CD4-positive, alpha-beta T cell (primary cell): ENCODE measurements around the gene IL4I1. TPM values are rescaled to one million over a fixed set of nuclear protein-coding genes. Genes with fewer than 3 reads are reported as not detected.
A peak's percentile ranks its signal among the peaks of the same experiment; 100 is the strongest.

ENCODE experiments used
- ATAC-seq: fragments of 200-7000 bp; cut with Tn5 transposase; one replicate; pipeline ENCODE4 v1.10.0; 2022; ENCODE audit warnings: mild to moderate bottlenecking; ENCODE audit not compliant: poor library complexity
- CTCF ChIA-PET: fragments of 350-600 bp; sonication (Branson Sonifier 250); formaldehyde crosslinking; loops from one replicate; lab custom pipeline; 2021; ENCODE audit warnings: antibody characterized with exemption, inconsistent platforms; lab: Charles Lee
- POLR2A ChIA-PET: fragments of 350-600 bp; sonication (Branson Sonifier 250); formaldehyde crosslinking; loops from one replicate; lab custom pipeline; 2021; ENCODE audit warnings: antibody characterized with exemption, inconsistent platforms; lab: Charles Lee
- DNase-seq, 14 experiments: peaks; one replicate each; pipeline ENCODE4 v3.0.0-alpha.2; 2013 to 2020; ENCODE audit warnings: mixed read lengths in 2 of 14
- H3K27ac ChIP-seq, 2 donors: one replicate each; pipeline versions ENCODE4 v1.5.1 to v1.7.0; 2013; ENCODE audit warnings: low read length in 2 of 2, low read depth in 1 of 2, mild to moderate bottlenecking in 1 of 2
- H3K27me3 ChIP-seq, 2 experiments: 1 replicate in 1 of 2; 2 replicates in 1 of 2; pipeline versions ENCODE4 v1.6.1 to v1.7.0; 2013; ENCODE audit warnings: low read length in 2 of 2, control low read depth in 1 of 2, mild to moderate bottlenecking in 1 of 2, moderate library complexity in 1 of 2; ENCODE audit not compliant: insufficient read depth in 2 of 2, control insufficient read depth in 1 of 2
- H3K36me3 ChIP-seq: one replicate; pipeline ENCODE4 v1.6.1; 2013; ENCODE audit warnings: low read length, control low read depth; ENCODE audit not compliant: insufficient read depth
- H3K4me1 ChIP-seq: one replicate; pipeline ENCODE4 v1.6.1; 2013; ENCODE audit warnings: low read length, control low read depth; ENCODE audit not compliant: insufficient read depth
- H3K4me3 ChIP-seq: one replicate; pipeline ENCODE4 v1.5.1; 2013; ENCODE audit warnings: mild to moderate bottlenecking, low read length, moderate library complexity
- H3K9me3 ChIP-seq, 2 experiments: 1 replicate in 1 of 2; 2 replicates in 1 of 2; pipeline versions ENCODE4 v1.6.1 to v1.7.0; 2013; ENCODE audit warnings: low read length in 2 of 2, mild to moderate bottlenecking in 2 of 2, control low read depth in 1 of 2, moderate library complexity in 1 of 2; ENCODE audit not compliant: control insufficient read depth in 1 of 2, insufficient read depth in 1 of 2
- H3K27ac Mint-ChIP-seq: one replicate; pipeline ENCODE4 v1.8.0; 2020; ENCODE audit warnings: mixed read lengths
- H3K27me3 Mint-ChIP-seq: one replicate; pipeline ENCODE4 v1.8.0; 2021; ENCODE audit warnings: mixed read lengths
- H3K36me3 Mint-ChIP-seq: one replicate; pipeline ENCODE4 v1.8.0; 2021; ENCODE audit warnings: low read depth, mixed read lengths
- H3K4me1 Mint-ChIP-seq: one replicate; pipeline ENCODE4 v1.8.0; 2021; ENCODE audit warnings: low read depth, mixed read lengths
- H3K4me3 Mint-ChIP-seq: one replicate; pipeline ENCODE4 v1.8.0; 2020; ENCODE audit warnings: mild to moderate bottlenecking, mixed read lengths
- H3K9me3 Mint-ChIP-seq: one replicate; pipeline ENCODE4 v1.8.0; 2020; ENCODE audit warnings: mixed read lengths
- intact Hi-C, 2 experiments: fragments of 100-400 bp; cut with DNase I in 1 of 2; cut with micrococcal nuclease in 1 of 2; formaldehyde crosslinking; loops; one replicate each; pipeline versions ENCODE4 v1.15.1 to v1.9.0; 2023 to 2025; cut with DNase I, micrococcal nuclease
- total RNA-seq, 174 experiments: library from RNA in 2 of 174; stranded (reverse) in 2 of 174; gene quantifications; one replicate each; pipeline ENCODE4 v1.2.3 and lab custom pipeline; 2021 to 2026
- TF ChIP-seq, protein P1 (sequence below): fragments of 200-600 bp; IDR thresholded peaks from one replicate; pipeline ENCODE4 v1.8.0; 2022; ENCODE audit warnings: antibody characterized with exemption, mild to moderate bottlenecking

The IL4I1 gene
- total RNA-seq, 2 experiments from 2014 or later = 4.7 to 5.4 TPM

DNA sequence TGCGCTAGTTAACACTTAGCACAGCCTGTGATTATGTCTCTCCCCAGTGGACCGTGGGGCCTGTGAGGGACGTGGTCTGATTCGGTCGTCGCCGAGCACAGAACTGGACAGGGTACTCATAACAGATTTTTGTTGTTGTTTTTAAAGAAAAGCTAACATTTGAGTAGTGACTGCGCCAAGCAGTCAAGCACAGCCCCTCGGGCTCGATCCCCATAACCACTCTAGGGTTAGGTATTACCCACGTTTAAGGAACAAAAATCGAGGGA, 46.5 kb downstream of the IL4I1 start:
- intact Hi-C loops = loop anchor here (1.0 to 5.0 kb wide), 3 partner anchors 19 to 33 kb away; partner anchors contain the start of gene MED25 (in 1 of the 2)
- Histone ChIP-seq H3K4me1 (peaks cover 54% of the 10 kb centered on the region), H3K4me3 (peak overlapping the region; percentile 84), H3K27ac (peak overlapping the region in 1 of 2 donors; percentile 94), H3K9me3 (peaks cover 0 to 3% of the 10 kb centered on the region in 2 experiments), H3K27me3 (no peaks in the 10 kb centered on the region), H3K36me3 (peaks cover 2% of the 10 kb centered on the region)
- Mint-ChIP-seq H3K36me3 (peaks cover 17% of the 10 kb centered on the region), H3K27ac (peak overlapping the region; percentile 94), H3K27me3 (no peaks in the 10 kb centered on the region), H3K4me1 (peaks cover 35% of the 10 kb centered on the region), H3K4me3 (peak overlapping the region; percentile 98), H3K9me3 (no peaks in the 10 kb centered on the region)
- ATAC-seq = no peak
- POLR2A ChIA-PET = interaction anchor here (1.0 to 4.4 kb wide), 17 partner anchors 18 to 526 kb away, joined by 3 to 75 read pairs (median 5); partner anchors contain the start of genes AKT1S1, AP2A1, ATF5 and FUZ
- DNase-seq = peak in 1 of 14 experiments; percentile 39
- TF ChIP-seq, protein P1, sequence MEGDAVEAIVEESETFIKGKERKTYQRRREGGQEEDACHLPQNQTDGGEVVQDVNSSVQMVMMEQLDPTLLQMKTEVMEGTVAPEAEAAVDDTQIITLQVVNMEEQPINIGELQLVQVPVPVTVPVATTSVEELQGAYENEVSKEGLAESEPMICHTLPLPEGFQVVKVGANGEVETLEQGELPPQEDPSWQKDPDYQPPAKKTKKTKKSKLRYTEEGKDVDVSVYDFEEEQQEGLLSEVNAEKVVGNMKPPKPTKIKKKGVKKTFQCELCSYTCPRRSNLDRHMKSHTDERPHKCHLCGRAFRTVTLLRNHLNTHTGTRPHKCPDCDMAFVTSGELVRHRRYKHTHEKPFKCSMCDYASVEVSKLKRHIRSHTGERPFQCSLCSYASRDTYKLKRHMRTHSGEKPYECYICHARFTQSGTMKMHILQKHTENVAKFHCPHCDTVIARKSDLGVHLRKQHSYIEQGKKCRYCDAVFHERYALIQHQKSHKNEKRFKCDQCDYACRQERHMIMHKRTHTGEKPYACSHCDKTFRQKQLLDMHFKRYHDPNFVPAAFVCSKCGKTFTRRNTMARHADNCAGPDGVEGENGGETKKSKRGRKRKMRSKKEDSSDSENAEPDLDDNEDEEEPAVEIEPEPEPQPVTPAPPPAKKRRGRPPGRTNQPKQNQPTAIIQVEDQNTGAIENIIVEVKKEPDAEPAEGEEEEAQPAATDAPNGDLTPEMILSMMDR = no peak
- CTCF ChIA-PET = interaction anchor here (0.9 to 1.9 kb wide), 3 partner anchors 19 to 42 kb away, joined by 3 to 5 read pairs (median 4); partner anchors contain the start of gene FUZ

DNA sequence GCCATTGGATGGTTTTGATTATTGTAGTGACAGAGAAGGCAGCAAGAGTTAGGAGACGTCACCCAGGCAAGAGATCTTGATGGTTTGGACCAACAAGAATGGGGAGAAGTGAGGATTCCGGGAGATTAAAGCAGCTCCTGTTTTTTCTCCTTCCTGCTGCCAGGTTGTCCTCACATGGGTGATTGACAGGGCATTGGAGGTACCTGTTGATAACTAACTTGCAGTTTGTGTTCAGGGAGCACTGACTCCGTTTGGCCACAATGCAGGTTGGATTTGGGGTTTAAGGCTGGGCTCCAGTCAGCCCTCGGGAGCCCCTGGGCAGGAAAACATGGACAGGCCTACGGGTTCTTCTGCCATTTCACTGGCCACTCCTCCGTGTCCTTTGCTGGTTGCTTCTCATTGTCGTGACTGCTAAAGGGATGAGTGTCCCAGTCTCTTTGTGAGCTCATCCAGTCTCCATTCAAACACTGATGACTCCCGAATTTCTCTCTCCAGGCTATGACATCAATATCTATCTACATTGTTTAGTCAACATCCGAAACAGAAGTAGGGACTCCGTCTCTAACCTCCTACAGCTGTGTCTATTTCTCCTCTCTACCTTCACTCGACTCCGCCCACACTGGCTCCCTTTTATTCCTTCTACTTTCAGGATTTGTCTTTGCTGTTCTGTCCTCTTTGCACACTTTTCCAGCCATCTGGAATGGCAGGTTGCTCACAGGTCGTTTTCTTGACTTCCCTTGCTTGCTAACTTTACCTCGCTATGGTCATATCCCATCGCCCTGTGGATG, 47.1 kb downstream of the IL4I1 start:
- POLR2A ChIA-PET = interaction anchor here (1.1 to 4.4 kb wide), 14 partner anchors 18 to 526 kb away, joined by 3 to 75 read pairs (median 10); partner anchors contain the start of genes AKT1S1, AP2A1, ATF5 and FUZ
- no peaks in the 10 kb centered on the region for H3K27me3 Mint-ChIP-seq
- no peaks in the 10 kb centered on the region for H3K9me3 ChIP-seq
- ATAC-seq = no peak
- H3K4me3 ChIP-seq = no peak overlapping the region
- H3K4me1 Mint-ChIP-seq = peaks cover 35% of the 10 kb centered on the region
- no peak overlapping the region for H3K27ac ChIP-seq
- H3K36me3 ChIP-seq = no peaks in the 10 kb centered on the region
- CTCF ChIA-PET = interaction anchor here (1.3 to 1.9 kb wide), 2 partner anchors 20 to 37 kb away, joined by 4 to 5 read pairs; partner anchors contain the start of gene FUZ
- no peak for DNase-seq
- peaks cover 17% of the 10 kb centered on the region for H3K36me3 Mint-ChIP-seq
- intact Hi-C loops = loop anchor here (1.0 to 5.0 kb wide), 3 partner anchors 19 to 32 kb away; partner anchors contain the start of gene MED25 (in 1 of the 2)
- peak overlapping the region; percentile 98 for H3K4me3 Mint-ChIP-seq
- peaks cover 54% of the 10 kb centered on the region for H3K4me1 ChIP-seq
- no peaks in the 10 kb centered on the region for H3K9me3 Mint-ChIP-seq
- TF ChIP-seq, protein P1 = no peak
- peak overlapping the region; percentile 94 for H3K27ac Mint-ChIP-seq
- H3K27me3 ChIP-seq = no peaks in the 10 kb centered on the region

DNA sequence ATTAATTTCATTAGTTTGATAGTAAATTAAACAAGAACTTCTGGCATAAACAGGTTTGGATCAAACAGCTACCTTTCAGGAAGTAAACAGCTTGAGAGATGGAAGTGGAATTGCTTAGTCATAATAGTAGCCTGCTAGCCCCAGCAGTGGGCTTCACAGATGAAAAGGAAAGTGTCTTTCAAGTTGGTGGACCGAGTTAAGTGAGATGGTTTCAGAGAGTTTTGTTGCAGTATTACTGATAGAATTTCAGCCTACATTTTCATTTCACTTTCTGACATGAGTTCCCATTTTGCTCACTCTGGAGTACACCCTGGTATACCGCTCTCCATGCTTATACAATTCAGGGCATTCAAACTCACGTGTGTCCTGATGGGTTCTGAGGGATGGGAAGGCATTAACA, 47.7 kb downstream of the IL4I1 start:
- Mint-ChIP-seq H3K9me3 (no peaks in the 10 kb centered on the region), H3K27ac (no peak overlapping the region), H3K36me3 (peaks cover 17% of the 10 kb centered on the region), H3K4me1 (peaks cover 35% of the 10 kb centered on the region), H3K4me3 (peak overlapping the region; percentile 87), H3K27me3 (no peaks in the 10 kb centered on the region)
- peaks cover 50% of the 10 kb centered on the region for H3K4me1 ChIP-seq
- ATAC-seq (no peak), DNase-seq (no peak)
- TF ChIP-seq, protein P1 = no peak
- no peaks in the 10 kb centered on the region for H3K9me3 ChIP-seq
- POLR2A ChIA-PET = interaction anchor here (1.4 to 2.5 kb wide), 3 partner anchors 20 to 36 kb away, joined by 3 to 11 read pairs (median 7); partner anchors contain the start of genes AKT1S1, FUZ and TBC1D17
- intact Hi-C loops = no loop called here
- CTCF ChIA-PET = interaction anchor here (0.9 kb wide), 1 partner anchor 41 kb away, joined by 3 read pairs; no protein-coding TSS in a partner anchor
- no peak overlapping the region for H3K4me3 ChIP-seq
- no peak overlapping the region for H3K27ac ChIP-seq
- H3K36me3 ChIP-seq = no peaks in the 10 kb centered on the region
- H3K27me3 ChIP-seq = no peaks in the 10 kb centered on the region
